ENCODE measurements around the gene TM4SF5. TPM values are rescaled to one million over a fixed set of nuclear protein-coding genes. Genes with fewer than 3 reads are reported as not detected.

Gene TM4SF5
- total RNA-seq, 2 experiments from 2014 or later: not detected

DNA sequence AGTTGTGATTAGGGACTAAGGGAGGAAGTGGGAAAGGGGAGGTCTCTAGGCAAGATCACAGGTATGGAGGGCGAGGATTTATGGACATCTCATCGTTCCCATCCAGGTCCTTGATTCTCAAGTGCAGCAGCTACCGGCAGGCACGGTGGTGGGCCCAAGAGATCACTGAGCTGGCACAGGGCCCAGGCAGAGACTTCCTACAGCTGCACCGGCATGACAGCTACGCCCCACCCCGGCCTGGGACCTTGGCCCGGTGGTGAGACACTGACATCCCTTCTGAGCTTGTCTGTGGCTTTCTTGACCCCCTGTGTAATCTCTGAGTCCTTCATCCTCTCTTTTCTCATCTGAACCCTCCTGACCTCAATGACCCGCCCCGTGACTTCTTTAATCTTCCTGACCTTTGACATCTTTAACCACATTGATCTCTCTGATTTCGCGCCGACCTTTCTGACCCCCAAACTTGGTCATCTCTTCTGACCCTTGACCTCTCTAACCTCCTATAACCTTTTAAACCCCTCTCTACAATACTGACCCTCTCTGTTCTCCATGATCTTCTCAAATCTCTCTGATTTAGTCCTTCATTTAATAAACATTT, 39.1 kb downstream of the TM4SF5 start:
- Mint-ChIP-seq H3K36me3 (ENCODE audit: low read depth) (peaks cover 3% of the 10 kb centered on the region), H3K9me3 (no peaks in the 10 kb centered on the region), H3K4me3 (no peak overlapping the region), H3K27ac (peak overlapping the region; percentile 39), H3K4me1 (ENCODE audit: low read depth) (peaks cover 14% of the 10 kb centered on the region), H3K27me3 (no peaks in the 10 kb centered on the region)
- CTCF ChIA-PET: no interaction called here
- ATAC-seq (no peak), DNase-seq (peak; percentile 33)
- intact Hi-C loops (cut with micrococcal nuclease): no loop called here
- POLR2A ChIA-PET: interaction anchor here (1.1 to 1.2 kb wide), 2 partner anchors 8 to 15 kb away, joined by 3 to 4 read pairs; partner anchors contain the start of gene PSMB6
- TF ChIP-seq, protein P1, sequence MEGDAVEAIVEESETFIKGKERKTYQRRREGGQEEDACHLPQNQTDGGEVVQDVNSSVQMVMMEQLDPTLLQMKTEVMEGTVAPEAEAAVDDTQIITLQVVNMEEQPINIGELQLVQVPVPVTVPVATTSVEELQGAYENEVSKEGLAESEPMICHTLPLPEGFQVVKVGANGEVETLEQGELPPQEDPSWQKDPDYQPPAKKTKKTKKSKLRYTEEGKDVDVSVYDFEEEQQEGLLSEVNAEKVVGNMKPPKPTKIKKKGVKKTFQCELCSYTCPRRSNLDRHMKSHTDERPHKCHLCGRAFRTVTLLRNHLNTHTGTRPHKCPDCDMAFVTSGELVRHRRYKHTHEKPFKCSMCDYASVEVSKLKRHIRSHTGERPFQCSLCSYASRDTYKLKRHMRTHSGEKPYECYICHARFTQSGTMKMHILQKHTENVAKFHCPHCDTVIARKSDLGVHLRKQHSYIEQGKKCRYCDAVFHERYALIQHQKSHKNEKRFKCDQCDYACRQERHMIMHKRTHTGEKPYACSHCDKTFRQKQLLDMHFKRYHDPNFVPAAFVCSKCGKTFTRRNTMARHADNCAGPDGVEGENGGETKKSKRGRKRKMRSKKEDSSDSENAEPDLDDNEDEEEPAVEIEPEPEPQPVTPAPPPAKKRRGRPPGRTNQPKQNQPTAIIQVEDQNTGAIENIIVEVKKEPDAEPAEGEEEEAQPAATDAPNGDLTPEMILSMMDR (IDR thresholded peaks at IDR 0.05): no peak

DNA sequence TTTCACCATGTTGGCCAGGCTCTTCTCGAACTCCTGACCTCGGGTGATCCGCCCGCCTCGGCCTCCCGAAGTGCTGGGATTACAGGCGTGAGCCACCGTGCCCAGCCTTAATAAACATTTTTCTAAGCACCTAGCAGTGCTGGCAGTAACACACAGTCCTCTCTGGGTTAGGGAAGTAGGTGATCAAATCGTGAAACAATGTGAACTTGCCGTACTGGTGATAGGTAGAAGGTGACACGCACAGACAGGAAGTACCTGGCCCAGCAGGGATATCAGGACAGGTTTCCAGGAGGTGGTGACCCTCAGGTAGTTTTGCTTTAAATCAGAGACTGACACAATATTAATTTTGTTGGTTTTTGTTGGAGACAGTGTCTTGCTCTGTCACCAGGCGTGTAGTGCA, 39.8 kb downstream of the TM4SF5 start:
- Mint-ChIP-seq H3K4me3 (no peak overlapping the region), H3K9me3 (no peaks in the 10 kb centered on the region), H3K27me3 (no peaks in the 10 kb centered on the region), H3K27ac (no peak overlapping the region), H3K36me3 (ENCODE audit: low read depth) (peaks cover 3% of the 10 kb centered on the region), H3K4me1 (ENCODE audit: low read depth) (peaks cover 9% of the 10 kb centered on the region)
- ChIA-PET POLR2A (interaction anchor here (1.1 kb wide), 1 partner anchor 8 kb away, joined by 3 read pairs; no protein-coding TSS in a partner anchor), CTCF (interaction anchor here (0.7 to 1.6 kb wide), 2 partner anchors 22 to 70 kb away, joined by 3 to 4 read pairs; no protein-coding TSS in a partner anchor)
- DNase-seq (no peak), ATAC-seq (no peak)
- TF ChIP-seq, protein P1 (IDR thresholded peaks at IDR 0.05): no peak
- intact Hi-C loops (cut with micrococcal nuclease): no loop called here

DNA sequence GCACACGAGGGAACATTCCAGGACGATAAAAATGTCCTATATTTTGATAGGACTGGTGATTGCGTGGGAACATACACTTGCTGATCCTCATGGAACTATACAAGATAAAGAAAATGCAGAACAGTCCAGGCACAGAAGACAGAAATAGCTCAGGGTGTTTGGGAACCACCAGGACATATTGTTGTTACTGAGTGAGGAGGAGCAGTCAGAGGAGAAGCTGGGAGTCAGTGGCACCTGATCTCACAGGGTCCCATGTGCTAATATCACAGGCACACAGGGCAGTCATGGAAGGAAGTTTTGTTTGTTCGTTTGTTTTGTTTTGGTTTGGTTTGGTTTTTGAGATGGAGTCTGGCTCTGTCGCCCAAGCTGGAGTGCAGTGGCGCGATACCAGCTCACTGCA, 41.0 kb downstream of the TM4SF5 start:
- peaks cover 9% of the 10 kb centered on the region for H3K4me1 Mint-ChIP-seq (ENCODE audit: low read depth)
- ChIA-PET POLR2A (no interaction called here), CTCF (interaction anchor here (0.6 to 1.6 kb wide), 2 partner anchors 23 to 68 kb away, joined by 3 to 4 read pairs; no protein-coding TSS in a partner anchor)
- TF ChIP-seq, protein P1 (IDR thresholded peaks at IDR 0.05): no peak
- intact Hi-C loops (cut with micrococcal nuclease): no loop called here
- no peak for ATAC-seq
- H3K27ac Mint-ChIP-seq: no peak overlapping the region
- H3K4me3 Mint-ChIP-seq: no peak overlapping the region
- peaks cover 3% of the 10 kb centered on the region for H3K36me3 Mint-ChIP-seq (ENCODE audit: low read depth)
- no peak for DNase-seq
- no peaks in the 10 kb centered on the region for H3K27me3 Mint-ChIP-seq
- H3K9me3 Mint-ChIP-seq: no peaks in the 10 kb centered on the region

GRCh38 chr17:4815043-4815675, 43.5 kb downstream of the TM4SF5 start:
- peaks cover 5% of the 10 kb centered on the region for H3K4me1 Mint-ChIP-seq (ENCODE audit: low read depth)

More at GRCh38 chr17:4815043-4815675, 43.5 kb downstream of the TM4SF5 start:
- POLR2A ChIA-PET: no interaction called here
- ATAC-seq (no peak), DNase-seq (no peak)
- intact Hi-C loops (cut with micrococcal nuclease): no loop called here
- H3K27me3 Mint-ChIP-seq: no peaks in the 10 kb centered on the region
- TF ChIP-seq, protein P1 (IDR thresholded peaks at IDR 0.05): no peak
- CTCF ChIA-PET: no interaction called here
- no peak overlapping the region for H3K27ac Mint-ChIP-seq
- no peak overlapping the region for H3K4me3 Mint-ChIP-seq
- no peaks in the 10 kb centered on the region for H3K9me3 Mint-ChIP-seq
- H3K36me3 Mint-ChIP-seq (ENCODE audit: low read depth): peaks cover 3% of the 10 kb centered on the region

Measured in activated CD8-positive, alpha-beta T cell treated with anti-CD3 and anti-CD28 coated beads for 36 hours (primary cell).